ENCODE measurements around the gene FAM76B.

- TF ChIP-seq CTCF (IDR thresholded peaks at IDR 0.05) = no peak
- no peak for TF ChIP-seq POLR2A (IDR thresholded peaks at IDR 0.05)
These were observed 55.5 kb downstream of the FAM76B start for GRCh38 chr11:95734009-95734572.

All from Peyer's patch (tissue), 4 donors.